H54 (cell line): Measurements from ENCODE around the gene THBS3.
A peak's percentile ranks its signal among the peaks of the same experiment; 100 is the strongest.
"Not testable (repeated sequence)": the region's sequence is repeated elsewhere in the genome, so short reads cannot be mapped to it uniquely, and the experiment has no call there.

Source experiments
- DNase-seq: peaks from one replicate; pipeline ENCODE4 v3.0.0; 2011; ENCODE audit warnings: low spot score, mixed read lengths; ENCODE audit not compliant: insufficient read length
- FAIRE-seq: peaks from 3 replicates; lab custom pipeline; 2011; peaks lifted over from hg19 to GRCh38; lab: Jason Lieb, UNC
- POLR2A ChIP-seq: IDR thresholded peaks from 2 replicates; pipeline ENCODE4 v1.6.1; 2011; ENCODE audit warnings: low read depth, mild to moderate bottlenecking, low read length

THBS3 gene

GRCh38 chr1:155226188-155226909 lies 18.7 kb upstream of the THBS3 start:
- FAIRE-seq (no peak), DNase-seq (no peak)
- no peak for TF ChIP-seq POLR2A

- not testable (repeated sequence) for FAIRE-seq, DNase-seq
Observed at GRCh38 chr1:155225404-155225759, 17.7 kb upstream of the THBS3 start.

GRCh38 chr1:155223047-155223446 lies 15.3 kb upstream of the THBS3 start:
- FAIRE-seq = no peak
- no peak for TF ChIP-seq POLR2A
- DNase-seq = no peak

GRCh38 chr1:155220211-155220965 lies 12.7 kb upstream of the THBS3 start:
- not testable (repeated sequence) for DNase-seq, FAIRE-seq

GRCh38 chr1:155219592-155220031 lies 11.9 kb upstream of the THBS3 start:
- no peak for TF ChIP-seq POLR2A
- FAIRE-seq = no peak
- no peak for DNase-seq

- no peak for DNase-seq
- FAIRE-seq = no peak
- no peak for TF ChIP-seq POLR2A
Observed at GRCh38 chr1:155218854-155219591, 11.3 kb upstream of the THBS3 start.

DNA sequence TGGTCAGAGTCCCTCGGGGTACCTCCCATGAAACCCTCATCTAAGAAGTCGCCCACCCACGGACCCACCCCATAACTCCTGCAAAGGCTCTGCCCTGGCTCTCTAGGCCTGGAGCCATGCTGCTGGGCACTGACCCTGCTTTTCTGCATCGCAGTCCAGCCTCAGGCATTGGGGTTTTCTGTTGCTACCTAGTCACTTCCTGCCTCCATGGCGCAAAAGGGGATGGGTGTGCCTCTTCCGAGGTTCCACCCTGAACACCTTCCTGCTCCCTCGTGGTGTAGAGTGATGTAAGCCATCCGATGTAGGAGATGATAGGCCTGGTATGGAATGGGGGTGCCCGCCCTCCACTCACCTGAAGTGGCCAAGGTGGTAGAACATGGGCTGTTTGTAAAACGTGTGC lies 7.0 kb upstream of the THBS3 start:
- FAIRE-seq, DNase-seq: not testable (repeated sequence)

DNA sequence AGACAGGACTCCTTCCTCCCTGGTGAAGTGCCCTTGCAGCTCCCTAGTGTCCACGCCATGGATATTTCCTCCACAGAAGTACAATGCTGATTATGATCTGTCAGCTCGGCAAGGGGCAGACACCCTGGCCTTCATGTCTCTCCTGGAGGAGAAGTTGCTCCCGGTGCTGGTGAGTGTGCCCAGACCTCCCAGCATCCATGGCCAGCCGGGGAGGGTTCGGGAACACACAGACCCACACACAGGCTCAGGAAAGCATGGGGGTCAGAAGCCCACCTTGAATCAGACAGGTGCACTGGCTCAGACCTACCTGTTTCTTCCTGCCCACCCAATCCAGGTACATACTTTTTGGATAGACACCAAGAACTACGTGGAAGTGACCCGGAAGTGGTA lies 4.3 kb upstream of the THBS3 start:
- not testable (repeated sequence) for FAIRE-seq, DNase-seq

DNA sequence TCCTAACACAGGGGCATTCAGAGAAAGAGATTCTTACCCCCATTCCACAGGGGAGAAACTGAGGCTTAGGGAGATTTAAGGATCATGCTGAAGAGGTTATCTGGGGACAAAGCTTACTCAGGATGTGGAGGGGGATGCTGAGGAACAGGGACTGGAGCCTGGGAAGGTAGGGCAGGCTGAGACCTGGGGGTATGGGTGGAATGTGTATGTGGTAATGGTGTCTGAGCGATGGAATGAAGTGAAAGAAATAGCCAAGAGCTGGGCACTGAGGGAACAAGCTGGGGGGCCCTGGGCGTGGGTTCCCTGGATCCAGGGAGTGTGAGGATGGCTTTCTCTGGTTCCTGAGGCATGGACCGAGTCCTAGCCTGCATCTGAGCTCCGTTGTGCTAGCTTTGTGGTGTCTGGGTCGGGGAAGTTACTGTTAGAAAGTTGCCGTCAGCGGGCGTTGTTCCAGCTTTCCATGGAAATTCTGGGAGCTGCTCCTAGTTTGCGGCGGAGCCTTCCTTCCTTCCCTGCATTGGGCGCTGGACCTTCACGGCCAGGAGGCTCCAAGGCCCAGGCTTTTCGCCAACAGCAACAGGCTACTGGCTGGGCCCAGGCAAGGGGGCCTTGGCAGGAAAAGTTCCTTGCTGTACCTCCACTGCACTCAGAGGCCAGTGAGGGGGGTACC lies 3.8 kb upstream of the THBS3 start:
- not testable (repeated sequence) for FAIRE-seq, DNase-seq

DNA sequence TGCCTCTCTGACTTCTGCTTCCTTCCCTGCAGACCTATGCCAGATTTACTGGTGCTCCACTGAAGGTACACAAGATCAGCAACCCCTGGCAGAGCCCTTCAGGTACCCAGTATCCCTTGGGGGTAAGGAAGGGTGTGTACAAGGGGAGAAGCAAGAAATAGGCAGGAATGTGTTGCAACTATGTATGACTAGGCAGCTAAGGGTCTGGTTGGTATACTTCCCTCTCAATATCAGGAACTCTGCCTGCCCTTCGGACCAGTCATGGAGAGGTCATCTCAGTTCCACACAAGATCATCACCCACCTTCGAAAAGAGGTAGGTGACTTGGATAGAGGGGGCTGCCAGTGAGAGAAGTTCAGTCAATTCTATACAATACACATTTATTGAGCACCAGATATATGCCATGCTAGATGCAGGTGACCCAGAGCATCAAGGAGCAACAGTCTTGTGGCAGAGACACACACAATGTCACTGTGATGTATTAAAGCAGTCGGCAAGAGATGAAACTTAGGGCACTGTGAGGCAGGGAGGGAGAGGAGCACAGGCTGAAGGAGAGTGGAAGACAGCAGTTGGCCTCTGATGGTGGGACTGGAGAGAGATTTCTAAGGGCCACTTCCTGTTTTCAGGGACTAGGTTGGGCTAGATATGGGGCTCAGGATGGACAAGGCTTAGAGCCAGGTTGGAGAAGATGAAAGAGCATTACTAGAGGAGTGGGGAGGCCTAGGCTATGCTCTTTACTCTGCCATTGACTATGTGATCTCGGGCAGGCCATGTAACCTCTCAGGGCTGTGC lies 2.8 kb upstream of the THBS3 start:
- TF ChIP-seq POLR2A = no peak
- FAIRE-seq (no peak), DNase-seq (no peak)

GRCh38 chr1:155209312-155209721 lies 1.6 kb upstream of the THBS3 start:
- no peak for FAIRE-seq
- no peak for DNase-seq

GRCh38 chr1:155208541-155209311 lies 1.0 kb upstream of the THBS3 start, which contains the start of gene MTX1:
TSS of gene MTX1 (plus strand) at chr1:155208695. CDS start at chr1:155208805, 110 bp downstream.
- peak; percentile 53 for TF ChIP-seq POLR2A
- DNase-seq (peak; percentile 73), FAIRE-seq (no peak)

More at GRCh38 chr1:155209312-155209721, 1.6 kb upstream of the THBS3 start:
- TF ChIP-seq POLR2A = no peak
